Measurements from ENCODE around the gene PHC1. TPM values are rescaled to one million over a fixed set of nuclear protein-coding genes. Genes with fewer than 3 reads are reported as not detected.

Gene PHC1
- total RNA-seq, 1 experiment from 2014 or later, result 6.9 TPM

DNA sequence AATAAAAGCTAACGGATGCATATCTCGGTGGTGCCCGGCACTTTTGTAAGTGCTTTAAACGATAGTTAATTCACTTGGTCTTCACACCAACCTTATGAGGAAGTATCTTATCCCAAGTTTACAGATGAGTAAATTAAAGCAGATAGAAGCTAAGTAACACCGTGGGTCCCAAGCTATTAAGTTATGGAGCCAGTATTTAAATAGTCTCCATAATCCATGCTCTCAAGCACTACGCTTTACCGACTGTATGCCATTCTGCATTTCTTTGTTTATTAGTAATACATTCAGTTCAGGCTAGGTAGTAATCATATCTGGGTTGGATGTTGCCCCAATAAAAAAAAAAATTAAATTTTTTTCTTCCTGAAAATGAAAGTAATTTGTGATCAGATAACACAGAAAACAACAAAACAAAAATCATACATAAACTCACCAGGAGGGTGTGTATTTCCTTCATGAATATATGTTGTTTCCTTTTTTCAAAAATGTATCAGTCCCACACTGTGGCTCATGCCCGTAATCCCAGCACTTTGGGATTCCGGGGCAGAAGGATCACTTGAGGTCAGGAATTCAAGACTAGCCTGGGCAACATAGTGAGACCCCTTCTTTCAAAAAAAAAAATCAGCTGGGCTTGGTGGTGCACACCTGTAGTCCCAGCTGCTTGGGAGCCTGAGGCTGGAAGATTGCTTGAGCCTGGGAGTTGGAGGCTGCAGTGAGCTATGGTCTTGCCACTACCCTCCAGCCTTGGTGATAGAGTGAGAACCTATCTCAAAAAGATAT is 36.6 kb downstream of the PHC1 start:
- Histone ChIP-seq H2AFZ (ENCODE audit: low read length) (peak overlapping the region; percentile 97), H3K9me3 (ENCODE audit: low read length) (no peaks in the 10 kb centered on the region), H3K4me2 (ENCODE audit: low read length) (peak overlapping the region; percentile 96), H3K4me1 (ENCODE audit: insufficient read depth, low read length) (peaks cover 7% of the 10 kb centered on the region), H4K20me1 (ENCODE audit: low read length) (no peaks in the 10 kb centered on the region), H3K36me3 (ENCODE audit: low read depth, low read length) (peaks cover 3% of the 10 kb centered on the region; the same call in 1 of the 2 replicates), H3K27me3 (ENCODE audit: low read length) (no peaks in the 10 kb centered on the region), H3K9ac (ENCODE audit: low read length) (peak overlapping the region; percentile 85), H3K4me3 (ENCODE audit: low read length) (peak overlapping the region; percentile 85), H3K79me2 (ENCODE audit: low read length) (peaks cover 34% of the 10 kb centered on the region), H3K27ac (ENCODE audit: low read length) (no peak overlapping the region), H3F3A (ENCODE audit: low read length, unreplicated experiment) (no peaks in the 10 kb centered on the region), H3K9me2 (replicated peaks; ENCODE audit: low read length) (no peaks in the 10 kb centered on the region)
- ATAC-seq (no peak), DNase-seq (no peak)
- CTCF ChIA-PET, result interaction anchor here (0.8 to 1.4 kb wide), 3 partner anchors 85 to 113 kb away, joined by 3 to 7 read pairs (median 4); no protein-coding TSS in a partner anchor
- intact Hi-C loops (cut with micrococcal nuclease), result loop anchor here (1.0 kb wide), 1 partner anchor 88 kb away; no protein-coding TSS in a partner anchor
- no TSS peak for BruUV-seq (replicated peaks)
- TF ChIP-seq CTCF (conservative IDR thresholded peaks at IDR 0.05; ENCODE audit: low read depth, low read length) (no peak), EZH2phosphoT487 (IDR thresholded peaks at IDR 0.05; ENCODE audit: borderline replicate concordance, low read length) (no peak), EZH2 (IDR thresholded peaks at IDR 0.05; ENCODE audit: low read length, unreplicated experiment) (no peak)
- POLR2A ChIA-PET (ENCODE audit: unreplicated experiment), result no interaction called here

- no peaks in the 10 kb centered on the region for H3K9me2 ChIP-seq (replicated peaks; ENCODE audit: low read length)
- no peak for TF ChIP-seq EZH2 (IDR thresholded peaks at IDR 0.05; ENCODE audit: low read length, unreplicated experiment)
- TF ChIP-seq EZH2phosphoT487 (IDR thresholded peaks at IDR 0.05; ENCODE audit: borderline replicate concordance, low read length), result no peak
- no peak for TF ChIP-seq CTCF (conservative IDR thresholded peaks at IDR 0.05; ENCODE audit: low read depth, low read length)
- no TSS peak for BruUV-seq (replicated peaks)
- H3K9me3 ChIP-seq (ENCODE audit: low read length), result no peaks in the 10 kb centered on the region
- POLR2A ChIA-PET (ENCODE audit: unreplicated experiment), result no interaction called here
- H3K4me3 ChIP-seq (ENCODE audit: low read length), result no peak overlapping the region
- peaks cover 27% of the 10 kb centered on the region for H3K79me2 ChIP-seq (ENCODE audit: low read length)
- intact Hi-C loops (cut with micrococcal nuclease), result no loop called here
- no peak overlapping the region for H3K9ac ChIP-seq (ENCODE audit: low read length)
- H3K36me3 ChIP-seq (ENCODE audit: low read depth, low read length), result no peaks in the 10 kb centered on the region
- ATAC-seq (no peak), DNase-seq (no peak)
- no peaks in the 10 kb centered on the region for H3K27me3 ChIP-seq (ENCODE audit: low read length)
- H4K20me1 ChIP-seq (ENCODE audit: low read length), result no peaks in the 10 kb centered on the region
- CTCF ChIA-PET, result no interaction called here
- no peak overlapping the region for H3K4me2 ChIP-seq (ENCODE audit: low read length)
- H3K4me1 ChIP-seq (ENCODE audit: insufficient read depth, low read length), result peaks cover 7% of the 10 kb centered on the region
- no peak overlapping the region for H3K27ac ChIP-seq (ENCODE audit: low read length)
- H3F3A ChIP-seq (ENCODE audit: low read length, unreplicated experiment), result no peaks in the 10 kb centered on the region
- H2AFZ ChIP-seq (ENCODE audit: low read length), result no peak overlapping the region
Measured at GRCh38 chr12:8951744-8952143, 37.4 kb downstream of the PHC1 start.

- Histone ChIP-seq H3K4me3 (ENCODE audit: low read length) (no peak overlapping the region), H3K4me2 (ENCODE audit: low read length) (no peak overlapping the region), H3K9me2 (replicated peaks; ENCODE audit: low read length) (no peaks in the 10 kb centered on the region), H4K20me1 (ENCODE audit: low read length) (no peaks in the 10 kb centered on the region), H2AFZ (ENCODE audit: low read length) (no peak overlapping the region), H3K36me3 (ENCODE audit: low read depth, low read length) (no peaks in the 10 kb centered on the region), H3K27me3 (ENCODE audit: low read length) (no peaks in the 10 kb centered on the region), H3K79me2 (ENCODE audit: low read length) (peaks cover 6% of the 10 kb centered on the region), H3K9ac (ENCODE audit: low read length) (no peak overlapping the region), H3K27ac (ENCODE audit: low read length) (no peak overlapping the region), H3K9me3 (ENCODE audit: low read length) (no peaks in the 10 kb centered on the region), H3K4me1 (ENCODE audit: insufficient read depth, low read length) (no peaks in the 10 kb centered on the region), H3F3A (ENCODE audit: low read length, unreplicated experiment) (no peaks in the 10 kb centered on the region)
- POLR2A ChIA-PET (ENCODE audit: unreplicated experiment), result no interaction called here
- intact Hi-C loops (cut with micrococcal nuclease), result no loop called here
- ATAC-seq, result no peak
- BruUV-seq (replicated peaks), result no TSS peak
- CTCF ChIA-PET, result interaction anchor here (0.6 kb wide), 1 partner anchor 84 kb away, joined by 4 read pairs; no protein-coding TSS in a partner anchor
- TF ChIP-seq EZH2 (IDR thresholded peaks at IDR 0.05; ENCODE audit: low read length, unreplicated experiment) (no peak), EZH2phosphoT487 (IDR thresholded peaks at IDR 0.05; ENCODE audit: borderline replicate concordance, low read length) (no peak), CTCF (conservative IDR thresholded peaks at IDR 0.05; ENCODE audit: low read depth, low read length) (no peak)
- DNase-seq, result no peak
Measured at GRCh38 chr12:8953773-8954402, 39.6 kb downstream of the PHC1 start.
